Gastrocnemius medialis (tissue), 4 donors: ENCODE measurements around the gene RHOJ. TPM values are rescaled to one million over a fixed set of nuclear protein-coding genes. Genes with fewer than 3 reads are reported as not detected.

Experiments used
- ATAC-seq, 2 donors: fragments of 150-250 bp; one replicate each; pipeline ENCODE4 v1.9.1; 2016
- DNase-seq, 2 donors: peaks; one replicate each; pipeline ENCODE4 v3.0.0-alpha.2; 2019
- H3K27ac ChIP-seq, 4 donors: fragments of 200-600 bp; sonication (generic); 1 replicate in 1 of 4; 2 replicates in 3 of 4; pipeline ENCODE4 v1.5.1; 2016 to 2018; ENCODE audit warnings: mild to moderate bottlenecking in 2 of 4, moderate library complexity in 1 of 4
- H3K27me3 ChIP-seq, 3 donors: fragments of 200-600 bp; sonication (generic) in 2 of 3; 1 replicate in 1 of 3; 2 replicates in 2 of 3; pipeline versions ENCODE4 v1.5.1 to v1.6.0; 2016 to 2019; ENCODE audit warnings: mild to moderate bottlenecking in 1 of 3, moderate library complexity in 1 of 3
- H3K36me3 ChIP-seq, 2 donors: fragments of 200-600 bp; sonication (generic) in 1 of 2; one replicate each; pipeline ENCODE4 v1.5.1; 2017 to 2018
- H3K4me1 ChIP-seq, 2 donors: fragments of 200-600 bp; sonication (generic) in 1 of 2; one replicate each; pipeline ENCODE4 v1.5.1; 2016 to 2017; ENCODE audit warnings: mild to moderate bottlenecking in 2 of 2
- H3K4me3 ChIP-seq, 4 donors: fragments of 200-600 bp; sonication (generic) in 3 of 4; 1 replicate in 1 of 4; 2 replicates in 3 of 4; pipeline ENCODE4 v1.5.1; 2016 to 2019; ENCODE audit warnings: mild to moderate bottlenecking in 2 of 4
- H3K9me3 ChIP-seq, 3 donors: fragments of 200-600 bp; sonication (generic) in 2 of 3; 1 replicate in 1 of 3; 2 replicates in 2 of 3; pipeline ENCODE4 v1.5.1; 2016 to 2019
- POLR2A ChIP-seq, 2 donors: fragments of 450-650 bp; IDR thresholded peaks; one replicate each; pipeline ENCODE4 v1.6.1; 2017; ENCODE audit warnings: antibody characterized with exemption in 2 of 2, mild to moderate bottlenecking in 2 of 2, moderate library complexity in 2 of 2
- in situ Hi-C, 4 donors: fragments of 200-750 bp; cut with MboI; loops; one replicate each; pipeline versions ENCODE4 v1.15.0 to v1.8.0; 2017; ENCODE audit warnings: low sequenced_read_pairs in 4 of 4
- intact Hi-C: fragments of 100-400 bp; cut with DNase I; formaldehyde crosslinking; loops from one replicate; pipeline ENCODE4 v1.15.1; 2023; ENCODE audit warnings: low total_unique reads
- total RNA-seq, 4 donors: library from RNA; depleted of rRNA; stranded (reverse); fragments of >200 nt; gene quantifications; one replicate each; pipeline versions ENCODE4 v1.1.0 to v1.2.3, GENCODE V29; 2016
- TF ChIP-seq, protein P1 (sequence below), 5 experiments: fragments of 450-650 bp in 3 of 5; fragments of 200-600 bp in 2 of 5; sonication (generic) in 2 of 5; IDR thresholded peaks in 4 of 5; conservative IDR thresholded peaks in 1 of 5; 1 replicate in 4 of 5; 2 replicates in 1 of 5; pipeline ENCODE4 v1.5.1; 2016 to 2019; ENCODE audit warnings: antibody characterized with exemption in 5 of 5, mild to moderate bottlenecking in 3 of 5, moderate library complexity in 3 of 5

The RHOJ gene
- total RNA-seq, 4 donors from 2014 or later = 2.8 to 4.9 (median 3.8) TPM

- TF ChIP-seq, protein P1, sequence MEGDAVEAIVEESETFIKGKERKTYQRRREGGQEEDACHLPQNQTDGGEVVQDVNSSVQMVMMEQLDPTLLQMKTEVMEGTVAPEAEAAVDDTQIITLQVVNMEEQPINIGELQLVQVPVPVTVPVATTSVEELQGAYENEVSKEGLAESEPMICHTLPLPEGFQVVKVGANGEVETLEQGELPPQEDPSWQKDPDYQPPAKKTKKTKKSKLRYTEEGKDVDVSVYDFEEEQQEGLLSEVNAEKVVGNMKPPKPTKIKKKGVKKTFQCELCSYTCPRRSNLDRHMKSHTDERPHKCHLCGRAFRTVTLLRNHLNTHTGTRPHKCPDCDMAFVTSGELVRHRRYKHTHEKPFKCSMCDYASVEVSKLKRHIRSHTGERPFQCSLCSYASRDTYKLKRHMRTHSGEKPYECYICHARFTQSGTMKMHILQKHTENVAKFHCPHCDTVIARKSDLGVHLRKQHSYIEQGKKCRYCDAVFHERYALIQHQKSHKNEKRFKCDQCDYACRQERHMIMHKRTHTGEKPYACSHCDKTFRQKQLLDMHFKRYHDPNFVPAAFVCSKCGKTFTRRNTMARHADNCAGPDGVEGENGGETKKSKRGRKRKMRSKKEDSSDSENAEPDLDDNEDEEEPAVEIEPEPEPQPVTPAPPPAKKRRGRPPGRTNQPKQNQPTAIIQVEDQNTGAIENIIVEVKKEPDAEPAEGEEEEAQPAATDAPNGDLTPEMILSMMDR (IDR thresholded peaks at IDR 0.05 in 4 of 5, conservative IDR thresholded peaks at IDR 0.05 in 1 of 5) = no peak
- no peak for TF ChIP-seq POLR2A (IDR thresholded peaks at IDR 0.05)
- DNase-seq (no peak), ATAC-seq (no peak)
- Histone ChIP-seq H3K27ac (no peak overlapping the region), H3K9me3 (no peaks in the 10 kb centered on the region), H3K36me3 (no peaks in the 10 kb centered on the region), H3K4me1 (peaks cover 3 to 8% of the 10 kb centered on the region in 2 donors), H3K27me3 (no peaks in the 10 kb centered on the region), H3K4me3 (no peak overlapping the region)
- intact Hi-C loops (no loop called here), in situ Hi-C loops (no loop called here)
These were observed 4.9 kb downstream of the RHOJ start for GRCh38 chr14:63209160-63209559.

DNA sequence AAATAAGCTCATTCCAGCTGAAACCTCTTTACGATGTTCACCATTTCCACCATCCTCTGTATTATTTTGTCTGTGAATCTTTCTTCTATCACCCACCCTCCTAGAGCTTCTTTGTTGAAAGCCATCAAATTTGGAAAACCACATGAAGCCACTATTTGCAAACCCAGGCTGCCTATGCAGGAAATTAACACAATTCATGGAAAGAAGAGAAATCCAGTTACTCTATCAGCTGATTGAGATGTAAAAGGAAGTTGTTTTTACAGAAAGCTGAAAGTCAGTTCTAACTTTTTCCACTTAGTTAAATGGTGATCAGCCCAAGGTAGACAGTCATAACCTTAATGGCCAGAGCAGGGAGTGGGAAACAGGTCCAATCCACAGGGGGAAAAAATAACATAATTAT, 6.6 kb downstream of the RHOJ start:
- Histone ChIP-seq H3K4me1 (peaks cover 3 to 14% of the 10 kb centered on the region in 2 donors), H3K36me3 (no peaks in the 10 kb centered on the region), H3K9me3 (no peaks in the 10 kb centered on the region), H3K27ac (no peak overlapping the region), H3K4me3 (no peak overlapping the region), H3K27me3 (no peaks in the 10 kb centered on the region)
- in situ Hi-C loops = no loop called here
- no peak for TF ChIP-seq POLR2A (IDR thresholded peaks at IDR 0.05)
- TF ChIP-seq, protein P1 (IDR thresholded peaks at IDR 0.05 in 4 of 5, conservative IDR thresholded peaks at IDR 0.05 in 1 of 5) = no peak
- intact Hi-C loops = no loop called here
- DNase-seq (no peak), ATAC-seq (no peak)

- H3K27ac ChIP-seq = no peak overlapping the region
- H3K27me3 ChIP-seq = no peaks in the 10 kb centered on the region
- TF ChIP-seq, protein P1 (IDR thresholded peaks at IDR 0.05 in 4 of 5, conservative IDR thresholded peaks at IDR 0.05 in 1 of 5) = no peak
- no peak for TF ChIP-seq POLR2A (IDR thresholded peaks at IDR 0.05)
- ATAC-seq (no peak), DNase-seq (no peak)
- H3K4me1 ChIP-seq = peaks cover 2 to 14% of the 10 kb centered on the region in 2 donors
- H3K9me3 ChIP-seq = no peaks in the 10 kb centered on the region
- intact Hi-C loops = no loop called here
- in situ Hi-C loops = no loop called here
- no peak overlapping the region for H3K4me3 ChIP-seq
- H3K36me3 ChIP-seq = no peaks in the 10 kb centered on the region
These were observed 8.0 kb downstream of the RHOJ start for GRCh38 chr14:63212209-63212608.

- no peak for TF ChIP-seq POLR2A (IDR thresholded peaks at IDR 0.05)
- TF ChIP-seq, protein P1 (IDR thresholded peaks at IDR 0.05 in 4 of 5, conservative IDR thresholded peaks at IDR 0.05 in 1 of 5) = no peak
- DNase-seq (no peak), ATAC-seq (no peak)
- intact Hi-C loops = no loop called here
- H3K4me3 ChIP-seq = no peak overlapping the region
- no peaks in the 10 kb centered on the region for H3K9me3 ChIP-seq
- in situ Hi-C loops = no loop called here
- no peaks in the 10 kb centered on the region for H3K27me3 ChIP-seq
- H3K27ac ChIP-seq = no peak overlapping the region
- H3K36me3 ChIP-seq = no peaks in the 10 kb centered on the region
- H3K4me1 ChIP-seq = peaks cover 0 to 10% of the 10 kb centered on the region in 2 donors
These were observed 8.7 kb downstream of the RHOJ start for GRCh38 chr14:63212776-63213500.
